ENCODE results near the gene ZAP70. TPM values are rescaled to one million over a fixed set of nuclear protein-coding genes. Genes with fewer than 3 reads are reported as not detected.

ZAP70 gene
- total RNA-seq, 1 experiment from 2014 or later, result 0.54 TPM

GRCh38 chr2:97766567-97766966 is 53.2 kb downstream of the ZAP70 start:
- BruUV-seq (replicated peaks), result no TSS peak
- H3K9me3 ChIP-seq (ENCODE audit: control insufficient read depth, insufficient read depth, low read depth, low read length), result no peaks in the 10 kb centered on the region
- H3K27ac ChIP-seq (ENCODE audit: low read length), result no peak overlapping the region
- H3K4me1 ChIP-seq (ENCODE audit: control insufficient read depth, insufficient read depth, low read length), result no peaks in the 10 kb centered on the region
- ChIA-PET CTCF (no interaction called here), POLR2A (no interaction called here)
- H3K4me3 ChIP-seq (ENCODE audit: low read depth in 2 of 2, low read length in 2 of 2), result no peak overlapping the region
- peaks cover 6% of the 10 kb centered on the region; the same call in 1 of the 2 replicates for H3K36me3 ChIP-seq (ENCODE audit: control insufficient read depth, insufficient read depth, low read length)
- H3K27me3 ChIP-seq (ENCODE audit: control insufficient read depth, insufficient read depth, low read length), result no peaks in the 10 kb centered on the region
- in situ Hi-C loops (cut with HindIII; ENCODE audit: low pct_unique_long_range_greater_than_20kb, low sequenced_read_pairs) (no loop called here), intact Hi-C loops (cut with micrococcal nuclease; ENCODE audit: unreplicated experiment) (no loop called here)
- DNase-seq (ENCODE audit: low read depth, low spot score) (no peak), ATAC-seq (no peak)
- TF ChIP-seq TCF7L2 (IDR thresholded peaks at IDR 0.05; ENCODE audit: low read depth, low read length) (no peak), POLR2AphosphoS5 (IDR thresholded peaks at IDR 0.05; ENCODE audit: low read depth, low read length) (no peak), SIN3A (IDR thresholded peaks at IDR 0.05; ENCODE audit: borderline replicate concordance, insufficient read depth, low read depth, low read length) (no peak)
- TF ChIP-seq, protein P1, sequence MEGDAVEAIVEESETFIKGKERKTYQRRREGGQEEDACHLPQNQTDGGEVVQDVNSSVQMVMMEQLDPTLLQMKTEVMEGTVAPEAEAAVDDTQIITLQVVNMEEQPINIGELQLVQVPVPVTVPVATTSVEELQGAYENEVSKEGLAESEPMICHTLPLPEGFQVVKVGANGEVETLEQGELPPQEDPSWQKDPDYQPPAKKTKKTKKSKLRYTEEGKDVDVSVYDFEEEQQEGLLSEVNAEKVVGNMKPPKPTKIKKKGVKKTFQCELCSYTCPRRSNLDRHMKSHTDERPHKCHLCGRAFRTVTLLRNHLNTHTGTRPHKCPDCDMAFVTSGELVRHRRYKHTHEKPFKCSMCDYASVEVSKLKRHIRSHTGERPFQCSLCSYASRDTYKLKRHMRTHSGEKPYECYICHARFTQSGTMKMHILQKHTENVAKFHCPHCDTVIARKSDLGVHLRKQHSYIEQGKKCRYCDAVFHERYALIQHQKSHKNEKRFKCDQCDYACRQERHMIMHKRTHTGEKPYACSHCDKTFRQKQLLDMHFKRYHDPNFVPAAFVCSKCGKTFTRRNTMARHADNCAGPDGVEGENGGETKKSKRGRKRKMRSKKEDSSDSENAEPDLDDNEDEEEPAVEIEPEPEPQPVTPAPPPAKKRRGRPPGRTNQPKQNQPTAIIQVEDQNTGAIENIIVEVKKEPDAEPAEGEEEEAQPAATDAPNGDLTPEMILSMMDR (IDR thresholded peaks at IDR 0.05), result no peak

DNA sequence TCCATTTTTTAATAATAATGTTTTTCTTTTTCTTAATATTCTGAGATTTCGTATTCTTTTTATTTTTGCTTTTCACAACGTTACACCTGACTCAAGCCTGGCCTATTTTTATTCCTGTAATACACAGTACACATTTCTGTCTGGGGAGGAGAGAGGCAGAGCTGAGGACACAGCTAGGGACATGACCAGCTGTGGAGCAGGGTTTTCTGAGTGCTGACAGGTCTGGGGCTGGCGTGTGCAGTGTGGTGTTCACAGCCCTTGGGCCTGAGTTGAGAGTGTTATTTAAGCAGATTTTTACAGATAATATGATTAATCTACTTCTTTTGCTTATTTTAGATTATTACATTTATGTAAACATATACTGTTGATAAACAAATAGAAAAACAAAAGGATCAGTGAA is 55.9 kb downstream of the ZAP70 start:
- TF ChIP-seq SIN3A (IDR thresholded peaks at IDR 0.05; ENCODE audit: borderline replicate concordance, insufficient read depth, low read depth, low read length), result no peak
- TF ChIP-seq POLR2AphosphoS5 (IDR thresholded peaks at IDR 0.05; ENCODE audit: low read depth, low read length), result no peak
- Histone ChIP-seq H3K9me3 (ENCODE audit: control insufficient read depth, insufficient read depth, low read depth, low read length) (no peaks in the 10 kb centered on the region), H3K36me3 (ENCODE audit: control insufficient read depth, insufficient read depth, low read length) (peaks cover 6% of the 10 kb centered on the region; the same call in 1 of the 2 replicates), H3K27me3 (ENCODE audit: control insufficient read depth, insufficient read depth, low read length) (no peaks in the 10 kb centered on the region), H3K27ac (ENCODE audit: low read length) (no peak overlapping the region), H3K4me1 (ENCODE audit: control insufficient read depth, insufficient read depth, low read length) (no peaks in the 10 kb centered on the region), H3K4me3 (ENCODE audit: low read depth in 2 of 2, low read length in 2 of 2) (no peak overlapping the region)
- POLR2A ChIA-PET, result no interaction called here
- DNase-seq (ENCODE audit: low read depth, low spot score) (no peak), ATAC-seq (no peak)
- intact Hi-C loops (cut with micrococcal nuclease; ENCODE audit: unreplicated experiment), result no loop called here
- BruUV-seq (replicated peaks), result no TSS peak
- in situ Hi-C loops (cut with HindIII; ENCODE audit: low pct_unique_long_range_greater_than_20kb, low sequenced_read_pairs), result no loop called here
- CTCF ChIA-PET, result no interaction called here

- Histone ChIP-seq H3K36me3 (ENCODE audit: control insufficient read depth, insufficient read depth, low read length) (peaks cover 6% of the 10 kb centered on the region; the same call in 1 of the 2 replicates), H3K9me3 (ENCODE audit: control insufficient read depth, insufficient read depth, low read depth, low read length) (no peaks in the 10 kb centered on the region), H3K27me3 (ENCODE audit: control insufficient read depth, insufficient read depth, low read length) (no peaks in the 10 kb centered on the region), H3K4me1 (ENCODE audit: control insufficient read depth, insufficient read depth, low read length) (no peaks in the 10 kb centered on the region), H3K4me3 (ENCODE audit: low read depth in 2 of 2, low read length in 2 of 2) (no peak overlapping the region), H3K27ac (ENCODE audit: low read length) (no peak overlapping the region)
- ChIA-PET CTCF (no interaction called here), POLR2A (no interaction called here)
- in situ Hi-C loops (cut with HindIII; ENCODE audit: low pct_unique_long_range_greater_than_20kb, low sequenced_read_pairs), result no loop called here
- ATAC-seq, result no peak
- intact Hi-C loops (cut with micrococcal nuclease; ENCODE audit: unreplicated experiment), result loop anchor here (1.0 kb wide), 1 partner anchor 28 kb away; no protein-coding TSS in a partner anchor
- no TSS peak for BruUV-seq (replicated peaks)
- TF ChIP-seq, protein P2, sequence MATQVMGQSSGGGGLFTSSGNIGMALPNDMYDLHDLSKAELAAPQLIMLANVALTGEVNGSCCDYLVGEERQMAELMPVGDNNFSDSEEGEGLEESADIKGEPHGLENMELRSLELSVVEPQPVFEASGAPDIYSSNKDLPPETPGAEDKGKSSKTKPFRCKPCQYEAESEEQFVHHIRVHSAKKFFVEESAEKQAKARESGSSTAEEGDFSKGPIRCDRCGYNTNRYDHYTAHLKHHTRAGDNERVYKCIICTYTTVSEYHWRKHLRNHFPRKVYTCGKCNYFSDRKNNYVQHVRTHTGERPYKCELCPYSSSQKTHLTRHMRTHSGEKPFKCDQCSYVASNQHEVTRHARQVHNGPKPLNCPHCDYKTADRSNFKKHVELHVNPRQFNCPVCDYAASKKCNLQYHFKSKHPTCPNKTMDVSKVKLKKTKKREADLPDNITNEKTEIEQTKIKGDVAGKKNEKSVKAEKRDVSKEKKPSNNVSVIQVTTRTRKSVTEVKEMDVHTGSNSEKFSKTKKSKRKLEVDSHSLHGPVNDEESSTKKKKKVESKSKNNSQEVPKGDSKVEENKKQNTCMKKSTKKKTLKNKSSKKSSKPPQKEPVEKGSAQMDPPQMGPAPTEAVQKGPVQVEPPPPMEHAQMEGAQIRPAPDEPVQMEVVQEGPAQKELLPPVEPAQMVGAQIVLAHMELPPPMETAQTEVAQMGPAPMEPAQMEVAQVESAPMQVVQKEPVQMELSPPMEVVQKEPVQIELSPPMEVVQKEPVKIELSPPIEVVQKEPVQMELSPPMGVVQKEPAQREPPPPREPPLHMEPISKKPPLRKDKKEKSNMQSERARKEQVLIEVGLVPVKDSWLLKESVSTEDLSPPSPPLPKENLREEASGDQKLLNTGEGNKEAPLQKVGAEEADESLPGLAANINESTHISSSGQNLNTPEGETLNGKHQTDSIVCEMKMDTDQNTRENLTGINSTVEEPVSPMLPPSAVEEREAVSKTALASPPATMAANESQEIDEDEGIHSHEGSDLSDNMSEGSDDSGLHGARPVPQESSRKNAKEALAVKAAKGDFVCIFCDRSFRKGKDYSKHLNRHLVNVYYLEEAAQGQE (IDR thresholded peaks at IDR 0.05; ENCODE audit: insufficient read depth in 1 of 2, low read depth in 2 of 2, low read length in 1 of 2), result no peak
- TF ChIP-seq, protein P1 (IDR thresholded peaks at IDR 0.05), result no peak
- TF ChIP-seq TCF7L2 (IDR thresholded peaks at IDR 0.05; ENCODE audit: low read depth, low read length) (no peak), POLR2AphosphoS5 (IDR thresholded peaks at IDR 0.05; ENCODE audit: low read depth, low read length) (no peak), SIN3A (IDR thresholded peaks at IDR 0.05; ENCODE audit: borderline replicate concordance, insufficient read depth, low read depth, low read length) (no peak)
- DNase-seq (ENCODE audit: low read depth, low spot score), result no peak
These were observed 56.3 kb downstream of the ZAP70 start for GRCh38 chr2:97769711-97770110.
